ENCODE measurements around the gene ADGRA3.

Gene ADGRA3

DNA sequence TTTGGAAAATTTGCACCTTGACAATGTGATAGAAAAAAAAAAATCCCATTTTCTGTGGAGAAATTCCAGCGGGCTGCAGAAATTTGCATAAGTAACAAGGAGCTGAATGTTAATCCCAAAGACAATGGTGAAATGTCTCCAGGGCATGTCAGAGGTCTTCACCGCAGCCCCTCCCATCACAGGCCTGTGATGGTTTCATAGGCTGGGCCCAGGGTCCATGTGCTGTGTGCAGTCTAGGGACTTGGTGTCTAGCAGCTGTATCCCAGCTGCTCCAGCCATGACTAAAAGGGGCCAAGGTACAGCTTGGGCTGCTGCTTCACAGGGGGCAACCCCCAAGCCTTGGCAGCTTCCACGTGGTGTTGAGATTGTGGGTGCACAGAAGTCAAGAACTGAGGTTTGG, 85.2 kb downstream of the ADGRA3 start:
- TF ChIP-seq TCF12 (IDR thresholded peaks at IDR 0.05; ENCODE audit: low read depth) (no peak), NFIC (IDR thresholded peaks at IDR 0.05) (no peak), CREB1 (IDR thresholded peaks at IDR 0.05; ENCODE audit: low read depth) (no peak), CEBPB (IDR thresholded peaks at IDR 0.05) (no peak), EGR1 (IDR thresholded peaks at IDR 0.05) (no peak)

DNA sequence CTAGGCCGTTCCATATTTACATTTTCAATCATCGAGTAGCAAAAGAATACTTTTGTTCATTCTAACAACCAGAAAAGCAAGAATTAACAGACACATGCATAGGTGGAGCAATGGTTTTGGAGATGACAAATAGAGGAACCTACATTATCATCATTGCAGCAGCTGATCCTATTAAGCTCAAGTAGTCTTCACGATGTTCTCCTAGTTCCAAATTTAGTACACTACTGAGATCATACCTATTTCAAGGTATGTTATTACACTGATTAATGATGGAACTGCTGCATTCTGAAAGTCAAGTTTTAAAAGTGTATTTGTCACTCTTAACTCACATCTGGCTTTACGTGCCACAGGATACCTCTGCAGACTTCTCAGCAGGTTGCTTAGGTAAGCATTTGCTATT, 87.4 kb downstream of the ADGRA3 start:
- TF ChIP-seq ZBTB7A (IDR thresholded peaks at IDR 0.05; ENCODE audit: low read depth), result no peak
- TF ChIP-seq YY1 (IDR thresholded peaks at IDR 0.05; ENCODE audit: low read depth), result no peak
- no peak for TF ChIP-seq EGR1 (IDR thresholded peaks at IDR 0.05)

DNA sequence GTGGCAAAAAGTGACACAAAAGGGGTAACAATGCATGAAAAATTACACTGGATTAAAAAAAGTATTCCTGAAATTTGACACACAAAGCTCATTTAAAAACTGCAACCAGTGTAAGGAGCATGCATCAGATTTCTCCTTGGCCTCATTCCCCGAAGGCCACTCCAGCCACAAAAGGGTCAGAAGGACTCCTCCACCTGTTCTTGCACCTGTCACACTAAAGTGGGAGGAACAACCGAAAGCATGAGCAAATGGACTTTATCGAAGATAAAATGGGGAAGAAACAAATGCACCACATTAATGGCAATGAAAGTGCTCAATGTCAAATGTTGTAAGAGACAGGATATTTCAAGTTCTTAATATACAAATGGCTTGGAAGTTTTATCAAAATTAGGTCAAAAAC, 88.2 kb downstream of the ADGRA3 start:
- TF ChIP-seq ZBTB7A (IDR thresholded peaks at IDR 0.05; ENCODE audit: low read depth) (no peak), EGR1 (IDR thresholded peaks at IDR 0.05) (no peak), RAD21 (IDR thresholded peaks at IDR 0.05; ENCODE audit: low read depth) (no peak), CEBPB (IDR thresholded peaks at IDR 0.05) (no peak), TEAD4 (IDR thresholded peaks at IDR 0.05) (no peak), NFIC (IDR thresholded peaks at IDR 0.05) (no peak)
- TF ChIP-seq, protein P1, sequence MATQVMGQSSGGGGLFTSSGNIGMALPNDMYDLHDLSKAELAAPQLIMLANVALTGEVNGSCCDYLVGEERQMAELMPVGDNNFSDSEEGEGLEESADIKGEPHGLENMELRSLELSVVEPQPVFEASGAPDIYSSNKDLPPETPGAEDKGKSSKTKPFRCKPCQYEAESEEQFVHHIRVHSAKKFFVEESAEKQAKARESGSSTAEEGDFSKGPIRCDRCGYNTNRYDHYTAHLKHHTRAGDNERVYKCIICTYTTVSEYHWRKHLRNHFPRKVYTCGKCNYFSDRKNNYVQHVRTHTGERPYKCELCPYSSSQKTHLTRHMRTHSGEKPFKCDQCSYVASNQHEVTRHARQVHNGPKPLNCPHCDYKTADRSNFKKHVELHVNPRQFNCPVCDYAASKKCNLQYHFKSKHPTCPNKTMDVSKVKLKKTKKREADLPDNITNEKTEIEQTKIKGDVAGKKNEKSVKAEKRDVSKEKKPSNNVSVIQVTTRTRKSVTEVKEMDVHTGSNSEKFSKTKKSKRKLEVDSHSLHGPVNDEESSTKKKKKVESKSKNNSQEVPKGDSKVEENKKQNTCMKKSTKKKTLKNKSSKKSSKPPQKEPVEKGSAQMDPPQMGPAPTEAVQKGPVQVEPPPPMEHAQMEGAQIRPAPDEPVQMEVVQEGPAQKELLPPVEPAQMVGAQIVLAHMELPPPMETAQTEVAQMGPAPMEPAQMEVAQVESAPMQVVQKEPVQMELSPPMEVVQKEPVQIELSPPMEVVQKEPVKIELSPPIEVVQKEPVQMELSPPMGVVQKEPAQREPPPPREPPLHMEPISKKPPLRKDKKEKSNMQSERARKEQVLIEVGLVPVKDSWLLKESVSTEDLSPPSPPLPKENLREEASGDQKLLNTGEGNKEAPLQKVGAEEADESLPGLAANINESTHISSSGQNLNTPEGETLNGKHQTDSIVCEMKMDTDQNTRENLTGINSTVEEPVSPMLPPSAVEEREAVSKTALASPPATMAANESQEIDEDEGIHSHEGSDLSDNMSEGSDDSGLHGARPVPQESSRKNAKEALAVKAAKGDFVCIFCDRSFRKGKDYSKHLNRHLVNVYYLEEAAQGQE (IDR thresholded peaks at IDR 0.05; ENCODE audit: low read depth), result no peak
- TF ChIP-seq, protein P2, sequence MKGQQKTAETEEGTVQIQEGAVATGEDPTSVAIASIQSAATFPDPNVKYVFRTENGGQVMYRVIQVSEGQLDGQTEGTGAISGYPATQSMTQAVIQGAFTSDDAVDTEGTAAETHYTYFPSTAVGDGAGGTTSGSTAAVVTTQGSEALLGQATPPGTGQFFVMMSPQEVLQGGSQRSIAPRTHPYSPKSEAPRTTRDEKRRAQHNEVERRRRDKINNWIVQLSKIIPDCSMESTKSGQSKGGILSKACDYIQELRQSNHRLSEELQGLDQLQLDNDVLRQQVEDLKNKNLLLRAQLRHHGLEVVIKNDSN (IDR thresholded peaks at IDR 0.05), result no peak

DNA sequence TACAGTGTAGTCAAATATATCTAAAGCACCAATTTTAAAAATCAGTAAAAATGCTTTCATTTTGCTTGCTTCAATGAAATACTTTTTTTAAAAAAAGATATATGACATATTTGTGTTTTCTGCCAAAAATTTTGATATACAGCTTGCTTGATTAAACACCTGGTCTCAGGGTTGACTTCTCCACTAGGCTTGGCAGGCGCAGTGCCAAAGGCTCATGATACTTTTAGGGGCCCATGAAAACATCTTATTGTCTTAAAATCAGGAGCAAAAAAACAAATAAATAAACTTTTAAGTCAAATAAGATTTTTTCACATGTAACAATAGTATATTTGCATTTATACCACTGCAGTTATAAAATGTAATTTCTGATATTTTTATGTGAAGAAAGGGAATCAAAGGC, 95.6 kb downstream of the ADGRA3 start:
- TF ChIP-seq YY1 (IDR thresholded peaks at IDR 0.05; ENCODE audit: low read depth) (no peak), TCF12 (IDR thresholded peaks at IDR 0.05; ENCODE audit: low read depth) (no peak), EP300 (IDR thresholded peaks at IDR 0.05; ENCODE audit: borderline replicate concordance) (no peak), TEAD4 (IDR thresholded peaks at IDR 0.05) (no peak), CEBPB (IDR thresholded peaks at IDR 0.05) (no peak), ZBTB7A (IDR thresholded peaks at IDR 0.05; ENCODE audit: low read depth) (no peak), FOXM1 (IDR thresholded peaks at IDR 0.05; ENCODE audit: borderline replicate concordance, low read depth) (no peak), RAD21 (IDR thresholded peaks at IDR 0.05; ENCODE audit: low read depth) (no peak), EGR1 (IDR thresholded peaks at IDR 0.05) (no peak), CREB1 (IDR thresholded peaks at IDR 0.05; ENCODE audit: low read depth) (no peak), TAF1 (IDR thresholded peaks at IDR 0.05; ENCODE audit: low read depth) (no peak), NFIC (IDR thresholded peaks at IDR 0.05) (no peak)
- TF ChIP-seq, protein P2 (IDR thresholded peaks at IDR 0.05), result no peak
- TF ChIP-seq, protein P3, sequence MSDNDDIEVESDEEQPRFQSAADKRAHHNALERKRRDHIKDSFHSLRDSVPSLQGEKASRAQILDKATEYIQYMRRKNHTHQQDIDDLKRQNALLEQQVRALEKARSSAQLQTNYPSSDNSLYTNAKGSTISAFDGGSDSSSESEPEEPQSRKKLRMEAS (IDR thresholded peaks at IDR 0.05), result no peak
- TF ChIP-seq, protein P1 (IDR thresholded peaks at IDR 0.05; ENCODE audit: low read depth), result no peak

DNA sequence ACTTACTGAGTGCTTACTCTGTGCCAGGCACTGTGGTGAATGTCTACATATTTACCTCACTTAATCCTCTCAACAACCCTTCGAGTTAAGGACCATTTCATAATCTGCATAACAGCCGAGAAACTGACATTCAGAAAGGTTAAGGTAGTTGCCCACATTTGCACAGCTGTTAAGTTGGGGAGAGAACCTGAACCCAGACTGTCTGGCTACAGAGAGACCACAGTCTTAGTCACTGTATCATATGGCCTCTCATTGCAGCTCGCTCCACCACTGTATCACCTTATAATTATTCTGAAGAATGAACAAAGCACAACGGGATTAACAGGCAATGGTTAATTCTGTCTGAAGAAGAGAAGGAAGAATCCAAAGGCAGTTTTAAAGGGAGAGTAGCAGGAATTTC, 98.5 kb downstream of the ADGRA3 start:
- TF ChIP-seq FOXM1 (IDR thresholded peaks at IDR 0.05; ENCODE audit: borderline replicate concordance, low read depth), result no peak
- TF ChIP-seq EGR1 (IDR thresholded peaks at IDR 0.05), result no peak
- no peak for TF ChIP-seq TCF12 (IDR thresholded peaks at IDR 0.05; ENCODE audit: low read depth)
- no peak for TF ChIP-seq TEAD4 (IDR thresholded peaks at IDR 0.05)
- no peak for TF ChIP-seq RAD21 (IDR thresholded peaks at IDR 0.05; ENCODE audit: low read depth)
- TF ChIP-seq, protein P2 (IDR thresholded peaks at IDR 0.05), result no peak
- no peak for TF ChIP-seq TAF1 (IDR thresholded peaks at IDR 0.05; ENCODE audit: low read depth)
- no peak for TF ChIP-seq ZBTB7A (IDR thresholded peaks at IDR 0.05; ENCODE audit: low read depth)
- TF ChIP-seq EP300 (IDR thresholded peaks at IDR 0.05; ENCODE audit: borderline replicate concordance), result no peak
- TF ChIP-seq CREB1 (IDR thresholded peaks at IDR 0.05; ENCODE audit: low read depth), result no peak
- TF ChIP-seq NFIC (IDR thresholded peaks at IDR 0.05), result no peak

DNA sequence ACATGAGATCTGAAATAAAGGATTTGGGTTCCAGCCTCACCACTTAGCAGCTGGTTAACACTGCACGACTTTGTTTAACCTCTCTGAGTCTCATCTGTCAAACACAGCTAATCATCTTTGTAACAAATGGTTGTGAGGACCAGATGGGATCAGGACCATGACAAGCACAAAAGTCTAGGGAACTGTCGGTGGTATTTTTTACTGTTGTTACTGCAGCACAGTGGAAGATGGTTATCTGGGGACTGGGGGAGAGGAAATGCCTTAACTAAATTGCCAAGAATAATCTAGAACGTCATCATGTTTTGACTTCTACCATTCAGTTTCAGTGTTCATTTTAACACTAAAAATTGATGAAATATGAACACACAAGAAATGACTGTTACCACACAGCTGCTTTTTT, 99.5 kb downstream of the ADGRA3 start:
- TF ChIP-seq, protein P2 (IDR thresholded peaks at IDR 0.05), result no peak
- TF ChIP-seq EGR1 (IDR thresholded peaks at IDR 0.05), result no peak
- TF ChIP-seq, protein P3 (IDR thresholded peaks at IDR 0.05), result no peak
- TF ChIP-seq, protein P1 (IDR thresholded peaks at IDR 0.05; ENCODE audit: low read depth), result no peak
- TF ChIP-seq RAD21 (IDR thresholded peaks at IDR 0.05; ENCODE audit: low read depth), result no peak
- no peak for TF ChIP-seq ZBTB7A (IDR thresholded peaks at IDR 0.05; ENCODE audit: low read depth)
- TF ChIP-seq FOXM1 (IDR thresholded peaks at IDR 0.05; ENCODE audit: borderline replicate concordance, low read depth), result no peak
- TF ChIP-seq CEBPB (IDR thresholded peaks at IDR 0.05), result no peak
- TF ChIP-seq EP300 (IDR thresholded peaks at IDR 0.05; ENCODE audit: borderline replicate concordance), result no peak
- TF ChIP-seq TCF12 (IDR thresholded peaks at IDR 0.05; ENCODE audit: low read depth), result no peak
- no peak for TF ChIP-seq TEAD4 (IDR thresholded peaks at IDR 0.05)
- no peak for TF ChIP-seq CREB1 (IDR thresholded peaks at IDR 0.05; ENCODE audit: low read depth)
- TF ChIP-seq YY1 (IDR thresholded peaks at IDR 0.05; ENCODE audit: low read depth), result no peak
- TF ChIP-seq TAF1 (IDR thresholded peaks at IDR 0.05; ENCODE audit: low read depth), result no peak
- no peak for TF ChIP-seq NFIC (IDR thresholded peaks at IDR 0.05)

Measured in Ishikawa (cell line).